HEK293 (cell line): Measurements from ENCODE around the gene CDK16.
A peak's percentile ranks its signal among the peaks of the same experiment; 100 is the strongest.

Source experiments
- HOXA7 ChIP-seq: sonication (generic); formaldehyde crosslinking; IDR thresholded peaks from 2 replicates; pipeline ENCODE4 v1.8.1; 2022; ENCODE audit warnings: missing genetic modification reagents, borderline replicate concordance
- MZF1 ChIP-seq: fragments of 450-650 bp; formaldehyde crosslinking; IDR thresholded peaks from 2 replicates; pipeline ENCODE4 v1.5.1; 2017; ENCODE audit warnings: missing biosample characterization, missing genetic modification characterization, borderline replicate concordance
- OVOL3 ChIP-seq: fragments of 450-650 bp; formaldehyde crosslinking; IDR thresholded peaks from 2 replicates; pipeline ENCODE4 v1.5.1; 2016; ENCODE audit warnings: missing biosample characterization, missing genetic modification characterization
- YY1 ChIP-seq: fragments of 450-650 bp; formaldehyde crosslinking; IDR thresholded peaks from 2 replicates; pipeline ENCODE4 v1.5.1; 2018; ENCODE audit warnings: missing biosample characterization, missing genetic modification characterization
- ZBTB20 ChIP-seq: fragments of 450-650 bp; formaldehyde crosslinking; IDR thresholded peaks from 2 replicates; pipeline ENCODE4 v1.5.1; 2016; ENCODE audit warnings: missing biosample characterization, missing genetic modification characterization
- ZFHX2 ChIP-seq: fragments of 450-650 bp; formaldehyde crosslinking; conservative IDR thresholded peaks from 2 replicates; pipeline ENCODE4 v1.5.1; 2016; ENCODE audit warnings: missing biosample characterization, missing genetic modification characterization
- ZFP37 ChIP-seq: fragments of 450-650 bp; formaldehyde crosslinking; IDR thresholded peaks from 2 replicates; pipeline ENCODE4 v1.5.1; 2016; ENCODE audit warnings: missing biosample characterization, missing genetic modification characterization
- ZFP69B ChIP-seq: fragments of 450-650 bp; formaldehyde crosslinking; IDR thresholded peaks from 2 replicates; pipeline ENCODE4 v1.5.1; 2016; ENCODE audit warnings: missing biosample characterization, missing genetic modification characterization
- ZNF112 ChIP-seq: fragments of 450-650 bp; formaldehyde crosslinking; IDR thresholded peaks from 2 replicates; pipeline ENCODE4 v1.5.0; 2017; ENCODE audit warnings: missing biosample characterization, missing genetic modification characterization
- ZNF121 ChIP-seq: fragments of 450-650 bp; formaldehyde crosslinking; IDR thresholded peaks from 2 replicates; pipeline ENCODE4 v1.5.1; 2016; ENCODE audit warnings: missing biosample characterization, missing genetic modification characterization
- ZNF16 ChIP-seq: fragments of 450-650 bp; formaldehyde crosslinking; IDR thresholded peaks from 2 replicates; pipeline ENCODE4 v1.5.1; 2016; ENCODE audit warnings: low read depth, missing biosample characterization, missing genetic modification characterization
- ZNF214 ChIP-seq: fragments of 450-650 bp; formaldehyde crosslinking; IDR thresholded peaks from 2 replicates; pipeline ENCODE4 v1.5.1; 2017; ENCODE audit warnings: missing biosample characterization, mild to moderate bottlenecking, missing genetic modification characterization, borderline replicate concordance
- ZNF223 ChIP-seq: fragments of 450-650 bp; formaldehyde crosslinking; IDR thresholded peaks from 2 replicates; pipeline ENCODE4 v1.5.1; 2016; ENCODE audit warnings: missing biosample characterization, missing genetic modification characterization
- ZNF248 ChIP-seq: fragments of 450-650 bp; formaldehyde crosslinking; IDR thresholded peaks from 2 replicates; pipeline ENCODE4 v1.5.1; 2017; ENCODE audit warnings: missing biosample characterization, missing genetic modification characterization
- ZNF366 ChIP-seq: fragments of 450-650 bp; formaldehyde crosslinking; conservative IDR thresholded peaks from 2 replicates; pipeline ENCODE4 v1.5.1; 2016; ENCODE audit warnings: missing biosample characterization, missing genetic modification characterization
- ZNF416 ChIP-seq: fragments of 450-650 bp; formaldehyde crosslinking; IDR thresholded peaks from 2 replicates; pipeline ENCODE4 v1.5.1; 2016; ENCODE audit warnings: missing biosample characterization, missing genetic modification characterization
- ZNF433 ChIP-seq: fragments of 450-650 bp; formaldehyde crosslinking; IDR thresholded peaks from 2 replicates; pipeline ENCODE4 v1.5.1; 2016; ENCODE audit warnings: missing biosample characterization, missing genetic modification characterization, low read depth
- ZNF473 ChIP-seq: fragments of 450-650 bp; formaldehyde crosslinking; IDR thresholded peaks from 2 replicates; pipeline ENCODE4 v1.5.1; 2017; ENCODE audit warnings: missing biosample characterization, missing genetic modification characterization
- ZNF48 ChIP-seq: fragments of 450-650 bp; formaldehyde crosslinking; IDR thresholded peaks from 2 replicates; pipeline ENCODE4 v1.5.1; 2016; ENCODE audit warnings: missing biosample characterization, missing genetic modification characterization
- ZNF560 ChIP-seq: fragments of 450-650 bp; formaldehyde crosslinking; IDR thresholded peaks from 2 replicates; pipeline ENCODE4 v1.5.1; 2017; ENCODE audit warnings: missing biosample characterization, missing genetic modification characterization, borderline replicate concordance
- ZNF571 ChIP-seq: fragments of 450-650 bp; formaldehyde crosslinking; IDR thresholded peaks from 2 replicates; pipeline ENCODE4 v1.5.0; 2017; ENCODE audit warnings: missing biosample characterization, missing genetic modification characterization
- ZNF629 ChIP-seq: fragments of 450-650 bp; formaldehyde crosslinking; IDR thresholded peaks from 2 replicates; pipeline ENCODE4 v1.5.1; 2017; ENCODE audit warnings: missing biosample characterization, missing genetic modification characterization
- ZNF747 ChIP-seq: fragments of 450-650 bp; formaldehyde crosslinking; IDR thresholded peaks from 2 replicates; pipeline ENCODE4 v1.5.1; 2016; ENCODE audit warnings: missing biosample characterization, missing genetic modification characterization
- ZNF777 ChIP-seq: fragments of 450-650 bp; formaldehyde crosslinking; IDR thresholded peaks from 2 replicates; pipeline ENCODE4 v1.5.1; 2017; ENCODE audit warnings: missing biosample characterization, missing genetic modification characterization, borderline replicate concordance
- ZNF830 ChIP-seq: fragments of 450-650 bp; IDR thresholded peaks from 2 replicates; pipeline ENCODE4 v1.5.0; 2018; ENCODE audit warnings: missing biosample characterization, missing genetic modification characterization, low read depth, mild to moderate bottlenecking, moderate library complexity
- ZNF843 ChIP-seq: fragments of 450-650 bp; formaldehyde crosslinking; IDR thresholded peaks from 2 replicates; pipeline ENCODE4 v1.5.1; 2016; ENCODE audit warnings: missing biosample characterization, missing genetic modification characterization
- ZSCAN30 ChIP-seq: fragments of 450-650 bp; IDR thresholded peaks from 2 replicates; pipeline ENCODE4 v1.5.1; 2018; ENCODE audit warnings: missing biosample characterization, mild to moderate bottlenecking, missing genetic modification characterization, moderate library complexity
- TF ChIP-seq, protein P1 (sequence below): fragments of 450-650 bp; formaldehyde crosslinking; IDR thresholded peaks from 2 replicates; pipeline ENCODE4 v1.5.1; 2016; ENCODE audit warnings: missing biosample characterization, missing genetic modification characterization
- TF ChIP-seq, protein P2 (sequence below): fragments of 450-650 bp; formaldehyde crosslinking; IDR thresholded peaks from 2 replicates; pipeline ENCODE4 v1.5.1; 2016; ENCODE audit warnings: missing biosample characterization, missing genetic modification characterization
- TF ChIP-seq, protein P3 (sequence below): fragments of 450-650 bp; formaldehyde crosslinking; IDR thresholded peaks from 2 replicates; pipeline ENCODE4 v1.5.1; 2016; ENCODE audit warnings: missing biosample characterization, missing genetic modification characterization
- TF ChIP-seq, protein P4 (sequence below): fragments of 450-650 bp; formaldehyde crosslinking; IDR thresholded peaks from 2 replicates; pipeline ENCODE4 v1.5.1; 2016; ENCODE audit warnings: missing biosample characterization, missing genetic modification characterization, borderline replicate concordance

Gene CDK16

DNA sequence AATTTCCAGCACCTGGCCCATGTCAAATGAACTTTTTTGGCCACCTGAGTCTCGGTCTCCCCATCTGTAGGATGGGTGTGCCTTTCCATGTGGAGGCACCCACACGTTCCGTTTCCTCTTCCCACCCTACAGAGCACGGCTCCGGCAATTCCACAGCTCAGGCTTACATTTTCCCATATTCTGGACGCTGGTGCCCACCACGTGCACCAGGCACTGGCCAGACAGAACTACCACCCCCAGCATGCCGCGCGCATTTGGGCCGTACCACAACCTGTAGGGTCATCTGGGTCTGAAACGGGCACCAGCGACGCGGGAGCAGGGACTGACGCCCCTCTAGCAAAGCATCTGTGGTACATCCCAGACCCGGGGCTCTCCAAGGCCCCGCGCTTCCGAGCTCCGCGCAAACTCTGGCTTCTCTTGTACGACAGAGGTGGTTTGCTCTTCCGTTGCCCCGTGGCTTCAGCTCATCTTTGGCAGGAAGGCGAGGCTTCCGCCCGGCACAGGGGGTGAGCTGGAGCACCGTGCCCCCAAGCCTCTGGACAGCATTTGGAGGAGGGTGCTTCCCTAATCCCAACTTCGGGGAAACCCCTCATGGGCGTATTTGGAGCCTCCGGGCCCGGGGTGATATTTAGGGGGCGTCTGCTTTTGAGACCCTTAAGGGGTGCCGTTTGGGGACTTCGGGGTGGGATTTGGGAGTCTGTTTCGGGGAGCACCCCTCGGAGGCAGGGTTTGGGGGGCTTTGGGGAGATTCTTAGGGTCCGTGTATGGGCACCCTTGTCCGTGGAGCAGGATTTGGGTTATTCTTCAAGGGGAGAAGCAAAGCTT lies 27.8 kb upstream of the CDK16 start (continued):
- TF ChIP-seq, protein P1, sequence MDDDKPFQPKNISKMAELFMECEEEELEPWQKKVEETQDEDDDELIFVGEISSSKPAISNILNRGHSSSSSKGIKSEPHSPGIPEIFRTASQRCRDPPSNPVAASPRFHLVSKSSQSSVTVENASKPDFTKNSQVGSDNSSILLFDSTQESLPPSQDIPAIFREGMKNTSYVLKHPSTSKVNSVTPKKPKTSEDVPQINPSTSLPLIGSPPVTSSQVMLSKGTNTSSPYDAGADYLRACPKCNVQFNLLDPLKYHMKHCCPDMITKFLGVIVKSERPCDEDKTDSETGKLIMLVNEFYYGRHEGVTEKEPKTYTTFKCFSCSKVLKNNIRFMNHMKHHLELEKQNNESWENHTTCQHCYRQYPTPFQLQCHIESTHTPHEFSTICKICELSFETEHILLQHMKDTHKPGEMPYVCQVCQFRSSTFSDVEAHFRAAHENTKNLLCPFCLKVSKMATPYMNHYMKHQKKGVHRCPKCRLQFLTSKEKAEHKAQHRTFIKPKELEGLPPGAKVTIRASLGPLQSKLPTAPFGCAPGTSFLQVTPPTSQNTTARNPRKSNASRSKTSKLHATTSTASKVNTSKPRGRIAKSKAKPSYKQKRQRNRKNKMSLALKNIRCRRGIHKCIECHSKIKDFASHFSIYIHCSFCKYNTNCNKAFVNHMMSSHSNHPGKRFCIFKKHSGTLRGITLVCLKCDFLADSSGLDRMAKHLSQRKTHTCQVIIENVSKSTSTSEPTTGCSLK (tag by site-specific recombination): no peak
- TF ChIP-seq ZNF433 (tag by site-specific recombination): no peak
- no peak for TF ChIP-seq ZNF747
- no peak for TF ChIP-seq ZNF16 (tag by site-specific recombination)
- no peak for TF ChIP-seq ZNF366 (tag by site-specific recombination)
- TF ChIP-seq ZBTB20 (tag by site-specific recombination): peak; percentile 76
- no peak for TF ChIP-seq ZNF560 (tag by site-specific recombination)
- no peak for TF ChIP-seq ZNF473 (tag by site-specific recombination)
- TF ChIP-seq ZNF48 (tag by site-specific recombination): no peak
- no peak for TF ChIP-seq ZNF214 (tag by site-specific recombination)
- TF ChIP-seq, protein P2, sequence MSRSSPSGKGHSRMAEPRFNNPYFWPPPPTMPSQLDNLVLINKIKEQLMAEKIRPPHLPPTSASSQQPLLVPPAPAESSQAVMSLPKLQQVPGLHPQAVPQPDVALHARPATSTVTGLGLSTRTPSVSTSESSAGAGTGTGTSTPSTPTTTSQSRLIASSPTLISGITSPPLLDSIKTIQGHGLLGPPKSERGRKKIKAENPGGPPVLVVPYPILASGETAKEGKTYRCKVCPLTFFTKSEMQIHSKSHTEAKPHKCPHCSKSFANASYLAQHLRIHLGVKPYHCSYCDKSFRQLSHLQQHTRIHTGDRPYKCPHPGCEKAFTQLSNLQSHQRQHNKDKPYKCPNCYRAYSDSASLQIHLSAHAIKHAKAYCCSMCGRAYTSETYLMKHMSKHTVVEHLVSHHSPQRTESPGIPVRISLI (tag by site-specific recombination): no peak
- TF ChIP-seq ZFP37 (tag by site-specific recombination): 0 out of 2 replicates have a peak, but pooled peaks have one; percentile 20
- no peak for TF ChIP-seq ZNF248
- TF ChIP-seq, protein P3, sequence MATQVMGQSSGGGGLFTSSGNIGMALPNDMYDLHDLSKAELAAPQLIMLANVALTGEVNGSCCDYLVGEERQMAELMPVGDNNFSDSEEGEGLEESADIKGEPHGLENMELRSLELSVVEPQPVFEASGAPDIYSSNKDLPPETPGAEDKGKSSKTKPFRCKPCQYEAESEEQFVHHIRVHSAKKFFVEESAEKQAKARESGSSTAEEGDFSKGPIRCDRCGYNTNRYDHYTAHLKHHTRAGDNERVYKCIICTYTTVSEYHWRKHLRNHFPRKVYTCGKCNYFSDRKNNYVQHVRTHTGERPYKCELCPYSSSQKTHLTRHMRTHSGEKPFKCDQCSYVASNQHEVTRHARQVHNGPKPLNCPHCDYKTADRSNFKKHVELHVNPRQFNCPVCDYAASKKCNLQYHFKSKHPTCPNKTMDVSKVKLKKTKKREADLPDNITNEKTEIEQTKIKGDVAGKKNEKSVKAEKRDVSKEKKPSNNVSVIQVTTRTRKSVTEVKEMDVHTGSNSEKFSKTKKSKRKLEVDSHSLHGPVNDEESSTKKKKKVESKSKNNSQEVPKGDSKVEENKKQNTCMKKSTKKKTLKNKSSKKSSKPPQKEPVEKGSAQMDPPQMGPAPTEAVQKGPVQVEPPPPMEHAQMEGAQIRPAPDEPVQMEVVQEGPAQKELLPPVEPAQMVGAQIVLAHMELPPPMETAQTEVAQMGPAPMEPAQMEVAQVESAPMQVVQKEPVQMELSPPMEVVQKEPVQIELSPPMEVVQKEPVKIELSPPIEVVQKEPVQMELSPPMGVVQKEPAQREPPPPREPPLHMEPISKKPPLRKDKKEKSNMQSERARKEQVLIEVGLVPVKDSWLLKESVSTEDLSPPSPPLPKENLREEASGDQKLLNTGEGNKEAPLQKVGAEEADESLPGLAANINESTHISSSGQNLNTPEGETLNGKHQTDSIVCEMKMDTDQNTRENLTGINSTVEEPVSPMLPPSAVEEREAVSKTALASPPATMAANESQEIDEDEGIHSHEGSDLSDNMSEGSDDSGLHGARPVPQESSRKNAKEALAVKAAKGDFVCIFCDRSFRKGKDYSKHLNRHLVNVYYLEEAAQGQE (tag by site-specific recombination): no peak
- TF ChIP-seq ZFP69B (tag by site-specific recombination): no peak; the same call in 1 of the 2 replicates
- TF ChIP-seq MZF1 (tag by site-specific recombination): no peak
- no peak for TF ChIP-seq ZNF571 (tag by site-specific recombination)
- no peak for TF ChIP-seq ZNF843 (tag by site-specific recombination)
- peak; percentile 60 for TF ChIP-seq ZNF629 (tag by site-specific recombination)
- peak; percentile 73; the same call in 1 of the 2 replicates for TF ChIP-seq ZSCAN30 (tag by site-specific recombination)
- no peak for TF ChIP-seq ZNF830 (tag by site-specific recombination)
- TF ChIP-seq, protein P4, sequence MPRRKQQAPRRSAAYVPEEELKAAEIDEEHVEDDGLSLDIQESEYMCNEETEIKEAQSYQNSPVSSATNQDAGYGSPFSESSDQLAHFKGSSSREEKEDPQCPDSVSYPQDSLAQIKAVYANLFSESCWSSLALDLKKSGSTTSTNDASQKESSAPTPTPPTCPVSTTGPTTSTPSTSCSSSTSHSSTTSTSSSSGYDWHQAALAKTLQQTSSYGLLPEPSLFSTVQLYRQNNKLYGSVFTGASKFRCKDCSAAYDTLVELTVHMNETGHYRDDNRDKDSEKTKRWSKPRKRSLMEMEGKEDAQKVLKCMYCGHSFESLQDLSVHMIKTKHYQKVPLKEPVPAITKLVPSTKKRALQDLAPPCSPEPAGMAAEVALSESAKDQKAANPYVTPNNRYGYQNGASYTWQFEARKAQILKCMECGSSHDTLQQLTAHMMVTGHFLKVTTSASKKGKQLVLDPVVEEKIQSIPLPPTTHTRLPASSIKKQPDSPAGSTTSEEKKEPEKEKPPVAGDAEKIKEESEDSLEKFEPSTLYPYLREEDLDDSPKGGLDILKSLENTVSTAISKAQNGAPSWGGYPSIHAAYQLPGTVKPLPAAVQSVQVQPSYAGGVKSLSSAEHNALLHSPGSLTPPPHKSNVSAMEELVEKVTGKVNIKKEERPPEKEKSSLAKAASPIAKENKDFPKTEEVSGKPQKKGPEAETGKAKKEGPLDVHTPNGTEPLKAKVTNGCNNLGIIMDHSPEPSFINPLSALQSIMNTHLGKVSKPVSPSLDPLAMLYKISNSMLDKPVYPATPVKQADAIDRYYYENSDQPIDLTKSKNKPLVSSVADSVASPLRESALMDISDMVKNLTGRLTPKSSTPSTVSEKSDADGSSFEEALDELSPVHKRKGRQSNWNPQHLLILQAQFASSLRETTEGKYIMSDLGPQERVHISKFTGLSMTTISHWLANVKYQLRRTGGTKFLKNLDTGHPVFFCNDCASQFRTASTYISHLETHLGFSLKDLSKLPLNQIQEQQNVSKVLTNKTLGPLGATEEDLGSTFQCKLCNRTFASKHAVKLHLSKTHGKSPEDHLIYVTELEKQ: no peak
- no peak for TF ChIP-seq ZNF416
- TF ChIP-seq ZNF112: no peak
- 0 out of 2 replicates have a peak, but pooled peaks have one; percentile 11 for TF ChIP-seq ZFHX2 (tag by site-specific recombination)
- peak; percentile 19; the same call in 1 of the 2 replicates for TF ChIP-seq ZNF777 (tag by site-specific recombination)
- 0 out of 2 replicates have a peak, but pooled peaks have one; percentile 36 for TF ChIP-seq YY1 (tag by site-specific recombination)
- TF ChIP-seq OVOL3: no peak
- no peak for TF ChIP-seq HOXA7
- TF ChIP-seq ZNF223 (tag by site-specific recombination): no peak
- no peak for TF ChIP-seq ZNF121 (tag by site-specific recombination)
